ENCODE data around the gene ARHGEF16.

Gene ARHGEF16

GRCh38 chr1:3411806-3412205, 42.7 kb upstream of the ARHGEF16 start:
- Histone ChIP-seq H3K4me1 (ENCODE audit: insufficient read depth, poor library complexity, severe bottlenecking) (no peaks in the 10 kb centered on the region), H3K4me3 (ENCODE audit: severe bottlenecking) (no peak overlapping the region), H3K36me3 (ENCODE audit: low read depth) (no peaks in the 10 kb centered on the region), H3K27me3 (ENCODE audit: insufficient read depth, poor library complexity, severe bottlenecking) (no peaks in the 10 kb centered on the region), H3K27ac (ENCODE audit: poor library complexity, severe bottlenecking) (no peak overlapping the region), H3K9me3 (ENCODE audit: severe bottlenecking) (no peaks in the 10 kb centered on the region)
- TF ChIP-seq CTCF (IDR thresholded peaks at IDR 0.05; ENCODE audit: poor library complexity, severe bottlenecking), result no peak
- DNase-seq (ENCODE audit: low spot score) (no peak), ATAC-seq (ENCODE audit: low read depth) (no peak)

- no peaks in the 10 kb centered on the region for H3K9me3 ChIP-seq (ENCODE audit: severe bottlenecking)
Measured at GRCh38 chr1:3412376-3412775, 42.1 kb upstream of the ARHGEF16 start.

GRCh38 chr1:3413975-3414710, 40.3 kb upstream of the ARHGEF16 start:
- Histone ChIP-seq H3K36me3 (ENCODE audit: low read depth) (no peaks in the 10 kb centered on the region), H3K4me3 (ENCODE audit: severe bottlenecking) (no peak overlapping the region), H3K27me3 (ENCODE audit: insufficient read depth, poor library complexity, severe bottlenecking) (peaks cover under 1% of the 10 kb centered on the region), H3K9me3 (ENCODE audit: severe bottlenecking) (no peaks in the 10 kb centered on the region), H3K4me1 (ENCODE audit: insufficient read depth, poor library complexity, severe bottlenecking) (no peaks in the 10 kb centered on the region), H3K27ac (ENCODE audit: poor library complexity, severe bottlenecking) (no peak overlapping the region)
- TF ChIP-seq CTCF (IDR thresholded peaks at IDR 0.05; ENCODE audit: poor library complexity, severe bottlenecking), result no peak
- ATAC-seq (ENCODE audit: low read depth) (no peak), DNase-seq (ENCODE audit: low spot score) (no peak)

More at GRCh38 chr1:3412376-3412775, 42.1 kb upstream of the ARHGEF16 start:
- no peak for ATAC-seq (ENCODE audit: low read depth)
- no peaks in the 10 kb centered on the region for H3K27me3 ChIP-seq (ENCODE audit: insufficient read depth, poor library complexity, severe bottlenecking)
- H3K36me3 ChIP-seq (ENCODE audit: low read depth), result no peaks in the 10 kb centered on the region
- H3K4me3 ChIP-seq (ENCODE audit: severe bottlenecking), result no peak overlapping the region
- H3K27ac ChIP-seq (ENCODE audit: poor library complexity, severe bottlenecking), result no peak overlapping the region
- DNase-seq (ENCODE audit: low spot score), result no peak
- no peaks in the 10 kb centered on the region for H3K4me1 ChIP-seq (ENCODE audit: insufficient read depth, poor library complexity, severe bottlenecking)
- no peak for TF ChIP-seq CTCF (IDR thresholded peaks at IDR 0.05; ENCODE audit: poor library complexity, severe bottlenecking)

GRCh38 chr1:3415260-3416090, 39.0 kb upstream of the ARHGEF16 start:
- DNase-seq (ENCODE audit: low spot score) (no peak), ATAC-seq (ENCODE audit: low read depth) (no peak)
- TF ChIP-seq CTCF (IDR thresholded peaks at IDR 0.05; ENCODE audit: poor library complexity, severe bottlenecking), result no peak
- Histone ChIP-seq H3K36me3 (ENCODE audit: low read depth) (no peaks in the 10 kb centered on the region), H3K27me3 (ENCODE audit: insufficient read depth, poor library complexity, severe bottlenecking) (peaks cover 13% of the 10 kb centered on the region), H3K9me3 (ENCODE audit: severe bottlenecking) (no peaks in the 10 kb centered on the region), H3K27ac (ENCODE audit: poor library complexity, severe bottlenecking) (no peak overlapping the region), H3K4me1 (ENCODE audit: insufficient read depth, poor library complexity, severe bottlenecking) (no peaks in the 10 kb centered on the region), H3K4me3 (ENCODE audit: severe bottlenecking) (no peak overlapping the region)
